K562 (cell line): ENCODE data around the gene CNPY2. TPM values are rescaled to one million over a fixed set of nuclear protein-coding genes. Genes with fewer than 3 reads are reported as not detected.

Source experiments
- ATAC-seq: fragments of 200-7000 bp; cut with Tn5 transposase; 3 replicates; pipeline ENCODE4 v1.9.1; 2020; ENCODE audit warnings: moderate library complexity
- BruUV-seq: library from RNA; stranded (reverse); fragments of 400-500 nt; replicated peaks from 2 replicates; lab custom pipeline; 2021; lab: Mats Ljungman, UMichigan
- CTCF ChIA-PET: fragments of 300-600 bp; formaldehyde crosslinking; extraction: SDS; loops from one replicate; lab custom pipeline; 2021; ENCODE audit warnings: low intra/inter-chr PET ratio; lab: Yijun Ruan, JAX
- POLR2A ChIA-PET: fragments of 300-600, 350-650 bp; sonication (Branson Sonifier 250); formaldehyde crosslinking; extraction: SDS; loops from one replicate; lab custom pipeline; 2021; ENCODE audit warnings: antibody characterized with exemption, inconsistent platforms; lab: Yijun Ruan, JAX
- DNase-seq, 4 experiments: peaks; one replicate each; pipeline versions ENCODE4 v3.0.0 to v3.0.0-alpha.2; 2011 to 2018; ENCODE audit warnings: low spot score in 3 of 4, mixed read lengths in 3 of 4; ENCODE audit errors: extremely low read depth in 1 of 4
- FAIRE-seq: peaks from 2 replicates; lab custom pipeline; 2011; peaks lifted over from hg19 to GRCh38; lab: Jason Lieb, UNC
- H2AFZ ChIP-seq: 2 replicates; pipeline ENCODE4 v1.6.0; 2011; ENCODE audit warnings: low read depth, low read length, control low read depth, inconsistent platforms
- H3K27ac ChIP-seq: fragments of 200-600 bp; 3 replicates; pipeline ENCODE4 v1.8.0; 2011; ENCODE audit warnings: low read depth, mild to moderate bottlenecking, control low read depth, inconsistent platforms, low read length, moderate library complexity, mixed read lengths; ENCODE audit errors: extremely low read depth
- H3K27me3 ChIP-seq, 2 experiments: fragments of 300-600 bp in 1 of 2; 2 replicates in 1 of 2; 3 replicates in 1 of 2; pipeline versions ENCODE4 v1.6.0 to v1.8.0; 2011; ENCODE audit warnings: inconsistent platforms in 2 of 2, low read length in 2 of 2, mild to moderate bottlenecking in 1 of 2, mixed read lengths in 1 of 2, moderate library complexity in 1 of 2; ENCODE audit not compliant: control insufficient read depth in 2 of 2, insufficient read depth in 2 of 2
- H3K36me3 ChIP-seq: fragments of 300-600 bp; 3 replicates; pipeline ENCODE4 v1.8.0; 2011; ENCODE audit warnings: mild to moderate bottlenecking, low read length, inconsistent platforms; ENCODE audit not compliant: control insufficient read depth, insufficient read depth
- H3K4me1 ChIP-seq, 2 experiments: fragments of 200-600 bp in 1 of 2; replicated peaks in 1 of 2; 2 replicates in 1 of 2; 3 replicates in 1 of 2; pipeline versions ENCODE4 v1.5.1 to v1.8.0; 2011; ENCODE audit warnings: inconsistent platforms in 2 of 2, low read length in 2 of 2, mild to moderate bottlenecking in 1 of 2, mixed read lengths in 1 of 2, moderate library complexity in 1 of 2; ENCODE audit not compliant: control insufficient read depth in 2 of 2, insufficient read depth in 2 of 2
- H3K4me2 ChIP-seq: 2 replicates; pipeline ENCODE4 v1.6.1; 2011; ENCODE audit warnings: low read length, control low read depth, inconsistent platforms, mixed read lengths; ENCODE audit not compliant: insufficient read depth
- H3K4me3 ChIP-seq: fragments of 200-600 bp; sonication (generic), shearing (Covaris generic); 2 replicates; pipeline ENCODE4 v1.5.1; 2016; ENCODE audit warnings: control low read depth, inconsistent platforms
- H3K79me2 ChIP-seq: fragments of 200-600 bp; 3 replicates; pipeline ENCODE4 v1.8.0; 2011; ENCODE audit warnings: low read length, inconsistent platforms; ENCODE audit not compliant: control insufficient read depth, insufficient read depth
- H3K9ac ChIP-seq, 2 experiments: 2 replicates each; pipeline versions ENCODE4 v1.6.0 to v1.6.1; 2011; ENCODE audit warnings: low read depth in 2 of 2, low read length in 2 of 2, control low read depth in 1 of 2, inconsistent platforms in 1 of 2, mild to moderate bottlenecking in 1 of 2, mixed read lengths in 1 of 2; ENCODE audit not compliant: insufficient read depth in 1 of 2
- H3K9me1 ChIP-seq: one replicate; pipeline ENCODE4 v1.6.0; 2011; ENCODE audit warnings: inconsistent platforms, mild to moderate bottlenecking, low read length, moderate library complexity; ENCODE audit not compliant: control insufficient read depth, insufficient read depth
- H3K9me3 ChIP-seq: replicated peaks from 2 replicates; pipeline ENCODE4 v1.5.1; 2011; ENCODE audit warnings: low read depth, low read length, inconsistent platforms; ENCODE audit not compliant: control insufficient read depth, insufficient read depth
- H4K20me1 ChIP-seq: replicated peaks from 2 replicates; pipeline ENCODE4 v1.6.1; 2011; ENCODE audit warnings: low read length, inconsistent platforms, mixed read lengths; ENCODE audit not compliant: control insufficient read depth, insufficient read depth
- DMBX1 ChIP-seq: fragments of 250-450 bp; sonication (Bioruptor Pico); IDR thresholded peaks from 2 replicates; pipeline ENCODE4 v1.8.0; 2022; ENCODE audit warnings: inconsistent platforms, mild to moderate bottlenecking, moderate library complexity, borderline replicate concordance
- EP400 ChIP-seq: fragments of 450-650 bp; IDR thresholded peaks from 2 replicates; pipeline ENCODE4 v1.6.1; 2017; ENCODE audit warnings: antibody characterized with exemption, mild to moderate bottlenecking, moderate library complexity
- HDAC2 ChIP-seq: fragments of 450-650 bp; IDR thresholded peaks from 2 replicates; pipeline ENCODE4 v1.6.1; 2016; ENCODE audit warnings: mild to moderate bottlenecking
- MAZ ChIP-seq, 2 experiments: fragments of 450-650 bp in 1 of 2; sonication (generic) in 1 of 2; formaldehyde crosslinking; IDR thresholded peaks in 1 of 2; conservative IDR thresholded peaks in 1 of 2; 2 replicates each; pipeline versions ENCODE4 v1.4.0 to v1.5.0; 2020; ENCODE audit warnings: mild to moderate bottlenecking in 1 of 2, missing genetic modification reagents in 1 of 2
- NFIX ChIP-seq: fragments of 250-450 bp; sonication (Bioruptor Pico); IDR thresholded peaks from 2 replicates; pipeline ENCODE4 v1.4.0; 2020; ENCODE audit warnings: low read depth, mild to moderate bottlenecking, moderate library complexity
- NR2C1 ChIP-seq, 2 experiments: fragments of 450-650 bp; IDR thresholded peaks; 2 replicates each; pipeline ENCODE4 v1.6.1; 2017; ENCODE audit warnings: mild to moderate bottlenecking in 2 of 2, antibody characterized with exemption in 1 of 2, inconsistent platforms in 1 of 2, missing compliant biosample characterization in 1 of 2, missing genetic modification characterization in 1 of 2
- SREBF2 ChIP-seq: sonication (generic); formaldehyde crosslinking; IDR thresholded peaks from 2 replicates; pipeline ENCODE4 v1.4.0; 2020; ENCODE audit warnings: mild to moderate bottlenecking, missing genetic modification reagents
- TRIM28 ChIP-seq: fragments of 450-650 bp; IDR thresholded peaks from 2 replicates; pipeline ENCODE4 v1.6.1; 2017
- U2AF2 ChIP-seq: fragments of 200-400 bp; formaldehyde crosslinking; optimal IDR thresholded peaks from 2 replicates; pipeline ENCODE3; 2017; ENCODE audit warnings: low read depth, mild to moderate bottlenecking, low read length
- ZFP1 ChIP-seq: fragments of 450-650 bp; formaldehyde crosslinking; IDR thresholded peaks from 2 replicates; pipeline ENCODE4 v1.4.0; 2020; ENCODE audit warnings: mild to moderate bottlenecking, mixed read lengths
- ZNF134 ChIP-seq: fragments of 250-450 bp; sonication (Bioruptor Pico); conservative IDR thresholded peaks from 2 replicates; pipeline ENCODE4 v1.4.0; 2020
- ZNF561 ChIP-seq: fragments of 450-650 bp; formaldehyde crosslinking; conservative IDR thresholded peaks from 2 replicates; pipeline ENCODE4 v1.4.0; 2020; ENCODE audit warnings: mild to moderate bottlenecking, moderate library complexity
- ZNF584 ChIP-seq: fragments of 200-800 bp; sonication (Bioruptor generic); IDR thresholded peaks from 2 replicates; pipeline ENCODE4 v1.6.1; 2016; ENCODE audit warnings: low read depth, mild to moderate bottlenecking, missing genetic modification characterization, missing compliant biosample characterization
- ZNF589 ChIP-seq: fragments of 200-800 bp; sonication (Bioruptor generic); IDR thresholded peaks from 2 replicates; pipeline ENCODE4 v1.6.1; 2016; ENCODE audit warnings: low read depth, missing genetic modification characterization, missing compliant biosample characterization
- whole genome bisulfite sequencing: fragments of 100-300 bp; shearing (Covaris generic); methylation state at CpG from one replicate; pipeline ENCODE4 v1.1.6; 2016; ENCODE audit warnings: low coverage, mixed read lengths; ENCODE audit not compliant: insufficient coverage; ENCODE audit errors: missing lambda C conversion rate; 5-methylcytosine and 5-hydroxymethylcytosine counted together
- in situ Hi-C: fragments of 300-500 bp; cut with MboI; formaldehyde crosslinking; loops from 4 replicates; pipeline ENCODE4 v1.15.0; 2018; ENCODE audit warnings: inconsistent platforms, mixed read lengths
- intact Hi-C: fragments of 100-400 bp; cut with micrococcal nuclease; formaldehyde crosslinking; loops from 2 replicates; pipeline ENCODE4 v1.14.2; 2022
- polyA plus RNA-seq, 8 experiments: library from polyadenylated mRNA; depleted of rRNA in 4 of 8; stranded (reverse) in 5 of 8; unstranded in 3 of 8; fragments of >200 nt; fragmentation: Nextera tagmentation in 2 of 8; fragmentation: Illumina TruSeq in 1 of 8; extraction: Ambion mirVana in 2 of 8; extraction: Trizol in 1 of 8; gene quantifications; 2 replicates each; pipeline versions ENCODE4 v1.2.1 to v1.2.3, GENCODE V29; 2011 to 2014; ENCODE audit warnings: inconsistent platforms in 1 of 8, missing spikeins in 1 of 8
- total RNA-seq, 7 experiments: library from RNA; depleted of rRNA in 6 of 7; stranded (reverse); fragments of >200 nt in 6 of 7; fragmentation: Illumina TruSeq in 2 of 7; extraction: Trizol in 2 of 7; gene quantifications; 2 replicates each; pipeline versions ENCODE4 v1.2.1 to v1.2.3, GENCODE V29; 2011 to 2021; ENCODE audit warnings: low replicate concordance in 1 of 7
- TF ChIP-seq, protein P1 (sequence below): fragments of 200-800 bp; sonication (Bioruptor generic); IDR thresholded peaks from 2 replicates; pipeline ENCODE4 v1.6.1; 2017; ENCODE audit warnings: missing genetic modification characterization, missing compliant biosample characterization

CNPY2 gene
- total and polyA plus RNA-seq, 9 of the 15 experiments (the other 6 are each of a cell fraction or from before 2014, with no cell fraction given): 33.8 to 190 (median 138) TPM

DNA sequence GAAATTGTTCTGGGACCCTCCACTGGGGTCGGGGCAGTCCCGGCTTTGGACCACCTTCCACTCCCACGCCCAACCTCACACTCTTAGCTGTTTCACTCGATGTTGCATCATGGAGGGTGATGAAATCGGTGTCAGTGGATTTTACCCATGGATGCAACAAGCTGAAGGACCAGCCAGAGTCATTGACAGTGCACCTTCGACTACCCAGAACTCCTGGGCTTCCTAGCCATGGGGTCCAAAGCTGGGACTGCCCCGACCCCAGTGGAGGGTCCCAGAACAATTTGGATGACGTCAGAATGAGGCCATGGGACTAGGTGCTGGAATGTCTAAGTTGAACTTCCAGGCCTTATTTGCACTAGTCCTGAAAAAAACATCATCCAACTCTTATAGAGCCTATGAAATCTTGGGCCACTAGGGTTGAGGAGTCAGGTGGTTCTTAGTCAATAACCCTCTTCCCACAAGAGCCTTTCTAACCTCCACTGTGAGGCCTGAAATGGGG lies 22.0 kb upstream of the CNPY2 start:
- DNase-seq (peak in 1 of 4 experiments; percentile 27), FAIRE-seq (no peak), ATAC-seq (peak; percentile 2)
- H2AFZ ChIP-seq: peak overlapping the region; percentile 88; the same call in 1 of the 2 replicates
- peaks cover 16% of the 10 kb centered on the region; the same call in 2 of the 3 replicates for H3K36me3 ChIP-seq
- H3K27me3 ChIP-seq: no peaks in the 10 kb centered on the region
- no peaks in the 10 kb centered on the region for H3K9me3 ChIP-seq
- H3K9ac ChIP-seq: peak overlapping the region; percentile 69 to 80; a peak in 3 of 4 replicates
- CTCF ChIA-PET: no interaction called here
- in situ Hi-C loops: no loop called here
- no peaks in the 10 kb centered on the region for H4K20me1 ChIP-seq
- BruUV-seq: no TSS peak
- peaks cover 20 to 50% of the 10 kb centered on the region in 2 experiments for H3K4me1 ChIP-seq
- peak overlapping the region; percentile 25; the same call in 1 of the 2 replicates for H3K4me3 ChIP-seq
- intact Hi-C loops: no loop called here
- peak overlapping the region; percentile 57 for H3K4me2 ChIP-seq
- POLR2A ChIA-PET: interaction anchor here (0.6 to 19.0 kb wide), 7 partner anchors 12 to 101 kb away, joined by 3 to 274 read pairs (median 4); partner anchors contain the start of genes APOF, CNPY2, COQ10A and STAT2
- H3K79me2 ChIP-seq: peaks cover 20% of the 10 kb centered on the region
- WGBS: 32% methylated on average over 8 of the region's 8 CpGs
- peaks cover 3% of the 10 kb centered on the region for H3K9me1 ChIP-seq
- peak overlapping the region; percentile 84 for H3K27ac ChIP-seq
- no peak for TF ChIP-seq TRIM28
- no peak; a peak in 1 of 4 replicates for TF ChIP-seq MAZ (CRISPR knock-in tag; conservative IDR thresholded peaks at IDR 0.05 in 1 of 2, IDR thresholded peaks at IDR 0.05 in 1 of 2)
- TF ChIP-seq ZNF584 (CRISPR knock-in tag): peak; percentile 83
- 0 out of 2 replicates have a peak, but pooled peaks have one; percentile 4 for TF ChIP-seq ZFP1 (CRISPR knock-in tag)
- TF ChIP-seq DMBX1: peak; percentile 94
- no peak for TF ChIP-seq SREBF2
- TF ChIP-seq, protein P1, sequence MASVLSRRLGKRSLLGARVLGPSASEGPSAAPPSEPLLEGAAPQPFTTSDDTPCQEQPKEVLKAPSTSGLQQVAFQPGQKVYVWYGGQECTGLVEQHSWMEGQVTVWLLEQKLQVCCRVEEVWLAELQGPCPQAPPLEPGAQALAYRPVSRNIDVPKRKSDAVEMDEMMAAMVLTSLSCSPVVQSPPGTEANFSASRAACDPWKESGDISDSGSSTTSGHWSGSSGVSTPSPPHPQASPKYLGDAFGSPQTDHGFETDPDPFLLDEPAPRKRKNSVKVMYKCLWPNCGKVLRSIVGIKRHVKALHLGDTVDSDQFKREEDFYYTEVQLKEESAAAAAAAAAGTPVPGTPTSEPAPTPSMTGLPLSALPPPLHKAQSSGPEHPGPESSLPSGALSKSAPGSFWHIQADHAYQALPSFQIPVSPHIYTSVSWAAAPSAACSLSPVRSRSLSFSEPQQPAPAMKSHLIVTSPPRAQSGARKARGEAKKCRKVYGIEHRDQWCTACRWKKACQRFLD (CRISPR knock-in tag): peak; percentile 23; the same call in 1 of the 2 replicates
- TF ChIP-seq HDAC2: peak; percentile 25; the same call in 1 of the 2 replicates
- no peak for TF ChIP-seq NR2C1 (IDR thresholded peaks at IDR 0.05)
- TF ChIP-seq NR2C1 (tag; IDR thresholded peaks at IDR 0.05): peak; percentile 26; the same call in 1 of the 2 replicates
- TF ChIP-seq U2AF2: no peak
- peak; percentile 43; the same call in 1 of the 2 replicates for TF ChIP-seq ZNF134 (CRISPR knock-in tag)
- 0 out of 2 replicates have a peak, but pooled peaks have one; percentile 7 for TF ChIP-seq NFIX (CRISPR knock-in tag)
- TF ChIP-seq ZNF589 (CRISPR knock-in tag): peak; percentile 90
- TF ChIP-seq EP400: peak; percentile 37
- no peak for TF ChIP-seq ZNF561 (CRISPR knock-in tag)
